H1 (cell line): ENCODE data around the gene SYMPK.

Experiments used
- EZH2 ChIP-seq: fragments of 200-600 bp; sonication (generic); IDR thresholded peaks from 2 replicates; pipeline ENCODE4 v1.7.1; 2012; ENCODE audit warnings: low read depth, mild to moderate bottlenecking, moderate library complexity, low read length, inconsistent platforms; ENCODE audit not compliant: severe bottlenecking
- JUND ChIP-seq: IDR thresholded peaks from 2 replicates; pipeline ENCODE4 v1.6.1; 2011; ENCODE audit warnings: mild to moderate bottlenecking, improper control_type of control experiment, low read length
- PHF8 ChIP-seq: fragments of 200-600 bp; sonication (generic); conservative IDR thresholded peaks from 2 replicates; pipeline ENCODE4 v1.7.1; 2012; ENCODE audit warnings: low read depth, mild to moderate bottlenecking, inconsistent platforms, low read length, moderate library complexity

DNA sequence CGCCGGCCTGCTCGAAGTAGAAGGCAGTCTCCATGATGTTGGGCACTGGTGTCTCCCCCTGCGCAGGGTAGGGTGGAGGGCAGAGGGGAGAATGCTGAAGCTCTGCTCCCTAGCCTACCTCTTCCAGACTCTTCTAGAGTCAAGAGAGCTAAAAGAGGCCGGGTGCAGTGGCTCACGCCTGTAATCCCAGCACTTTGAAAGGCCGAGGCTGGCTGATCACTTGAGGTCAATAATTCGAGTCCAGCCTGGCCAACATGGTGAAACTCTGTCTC is 58.1 kb downstream of the SYMPK start:
- TF ChIP-seq JUND (no peak), PHF8 (no peak), EZH2 (no peak)
